ENCODE results near the gene SLC23A3.

The SLC23A3 gene, protein sequence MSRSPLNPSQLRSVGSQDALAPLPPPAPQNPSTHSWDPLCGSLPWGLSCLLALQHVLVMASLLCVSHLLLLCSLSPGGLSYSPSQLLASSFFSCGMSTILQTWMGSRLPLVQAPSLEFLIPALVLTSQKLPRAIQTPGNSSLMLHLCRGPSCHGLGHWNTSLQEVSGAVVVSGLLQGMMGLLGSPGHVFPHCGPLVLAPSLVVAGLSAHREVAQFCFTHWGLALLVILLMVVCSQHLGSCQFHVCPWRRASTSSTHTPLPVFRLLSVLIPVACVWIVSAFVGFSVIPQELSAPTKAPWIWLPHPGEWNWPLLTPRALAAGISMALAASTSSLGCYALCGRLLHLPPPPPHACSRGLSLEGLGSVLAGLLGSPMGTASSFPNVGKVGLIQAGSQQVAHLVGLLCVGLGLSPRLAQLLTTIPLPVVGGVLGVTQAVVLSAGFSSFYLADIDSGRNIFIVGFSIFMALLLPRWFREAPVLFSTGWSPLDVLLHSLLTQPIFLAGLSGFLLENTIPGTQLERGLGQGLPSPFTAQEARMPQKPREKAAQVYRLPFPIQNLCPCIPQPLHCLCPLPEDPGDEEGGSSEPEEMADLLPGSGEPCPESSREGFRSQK

DNA sequence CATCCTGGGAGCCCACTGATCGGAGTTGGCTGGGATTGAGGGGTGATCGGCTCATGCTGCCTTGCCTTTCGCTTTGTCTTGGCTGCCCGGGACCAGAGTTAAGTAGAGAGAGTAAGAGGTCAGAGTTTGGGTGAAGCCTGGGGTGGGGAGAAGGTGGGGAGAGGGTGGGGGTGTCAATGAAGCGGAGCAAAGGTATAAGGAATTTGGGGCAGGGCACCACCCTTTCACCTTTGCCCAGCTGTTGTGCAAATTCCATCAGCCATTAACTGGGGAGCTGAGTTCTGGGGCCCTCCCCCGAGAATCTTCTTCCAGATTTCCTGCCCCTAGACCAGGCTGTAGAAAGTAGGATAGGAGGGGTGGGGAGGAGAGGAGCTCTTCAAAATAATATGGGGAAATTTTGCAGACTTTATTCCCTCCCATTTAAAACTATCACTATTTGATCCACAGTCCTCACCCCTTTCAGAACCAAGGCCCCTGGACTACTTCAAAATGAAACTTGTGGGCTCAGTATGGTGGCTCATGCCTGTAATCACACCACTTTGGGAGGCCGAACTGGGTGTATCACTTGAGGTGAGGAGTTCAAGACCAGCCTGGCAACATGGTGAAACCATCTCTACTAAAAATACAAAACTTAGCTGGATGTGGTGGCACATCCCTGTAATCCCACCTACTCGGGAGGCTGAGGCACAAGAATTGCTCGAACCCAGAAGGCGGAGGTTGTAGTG, at the start of gene SLC23A3:
TSS of gene SLC23A3 (minus strand) at position 100 of the 725 bp plus-strand sequence. CDS start at position 55, 45 bp downstream.
- DNase-seq: no peak

DNA sequence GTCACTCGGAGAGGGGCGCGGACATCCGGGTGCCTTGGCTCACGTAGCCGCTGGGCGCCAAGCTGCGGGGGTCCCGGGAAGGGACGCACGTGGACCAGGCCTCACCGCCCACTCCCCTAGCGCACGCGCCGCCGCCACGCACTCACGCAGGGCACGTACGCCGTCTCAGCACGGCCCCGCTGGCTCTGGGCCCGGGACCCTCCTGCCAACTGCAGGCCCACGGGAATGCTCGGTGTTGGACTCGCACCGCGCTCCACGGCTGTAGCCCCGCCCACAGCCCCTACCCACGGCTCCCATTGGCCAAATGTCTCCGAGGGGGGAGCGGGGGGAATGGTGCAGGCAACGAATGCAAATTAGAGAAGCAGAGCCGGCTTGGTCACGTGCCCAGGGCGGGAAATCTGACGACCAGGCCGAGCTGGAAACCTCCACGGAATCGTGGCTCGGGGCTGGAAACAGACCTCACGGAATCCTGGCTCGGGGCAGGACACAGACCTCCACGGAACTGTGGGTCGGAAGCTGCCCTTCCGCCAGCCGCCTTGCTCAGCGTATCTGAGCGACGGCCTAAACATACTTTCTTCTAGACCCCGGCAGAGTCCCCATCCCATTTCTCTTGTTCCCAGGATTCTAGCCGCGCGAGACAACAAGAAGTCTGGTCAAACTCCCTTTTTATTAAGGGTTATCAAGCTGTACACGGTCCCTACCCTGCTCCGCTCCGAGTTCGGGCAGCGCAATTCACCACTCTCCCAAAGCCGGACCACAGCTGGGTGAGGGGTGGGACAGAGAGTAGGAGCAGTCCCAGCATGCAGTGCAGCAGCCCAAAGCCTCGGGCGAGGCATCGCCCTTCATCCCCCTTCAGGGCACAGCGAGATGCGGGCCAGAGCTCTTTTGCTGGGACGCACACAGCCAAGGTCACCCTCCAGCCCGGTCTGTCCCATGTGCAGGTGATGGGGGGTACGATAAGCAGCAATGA, 49.2 kb upstream of the SLC23A3 start, which contains the start of gene ABCB6:
TSS of gene ABCB6 (minus strand) at position 227 of the 970 bp plus-strand sequence. CDS start 285 bp downstream, outside the sequence.
- DNase-seq: peak; percentile 97

DNA sequence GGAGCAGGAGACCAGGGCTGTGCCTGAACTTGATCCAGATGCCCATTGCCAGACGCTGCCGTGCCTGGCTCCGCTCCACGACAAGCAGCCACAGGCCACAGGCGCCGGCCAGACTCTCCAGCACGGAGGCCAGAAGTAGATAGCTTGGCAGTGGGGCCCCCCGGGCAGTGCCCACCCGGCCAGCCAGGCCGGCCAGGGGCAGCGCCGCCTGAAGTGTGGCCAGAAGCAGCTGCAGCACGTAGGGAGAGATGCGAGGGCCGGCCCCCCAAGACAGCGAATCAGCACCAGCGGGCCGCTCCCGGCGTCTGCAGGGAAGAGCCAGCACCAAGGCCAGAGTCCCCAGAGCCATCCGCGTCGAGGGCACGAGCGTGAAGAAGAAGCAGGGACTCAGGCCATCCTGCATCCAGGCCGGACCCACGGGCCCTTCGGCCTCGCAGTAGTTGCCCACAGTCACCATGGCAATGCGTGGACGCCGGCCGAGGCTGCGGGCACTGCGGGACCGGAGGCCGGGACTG, 48.4 kb upstream of the SLC23A3 start:
- peak; percentile 85 for DNase-seq

DNA sequence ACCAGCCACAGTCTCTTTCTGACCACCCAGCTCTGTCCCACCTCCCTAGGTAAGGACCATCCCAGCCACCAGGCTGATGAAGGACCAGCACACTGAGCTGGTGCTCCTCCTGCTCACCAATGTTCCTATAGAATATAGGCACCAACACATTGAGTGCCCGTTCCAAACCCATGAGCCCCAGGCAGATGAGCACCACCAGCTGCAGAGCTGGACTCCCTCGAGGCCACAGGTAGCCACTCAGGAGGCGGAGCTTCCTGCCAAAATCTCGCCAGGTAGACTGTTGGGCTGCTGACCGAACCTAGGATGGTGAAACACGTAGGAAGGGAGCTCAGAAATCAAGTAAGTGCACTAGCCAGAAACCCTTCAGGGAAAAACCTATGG, 46.7 kb upstream of the SLC23A3 start:
- DNase-seq: no peak

DNA sequence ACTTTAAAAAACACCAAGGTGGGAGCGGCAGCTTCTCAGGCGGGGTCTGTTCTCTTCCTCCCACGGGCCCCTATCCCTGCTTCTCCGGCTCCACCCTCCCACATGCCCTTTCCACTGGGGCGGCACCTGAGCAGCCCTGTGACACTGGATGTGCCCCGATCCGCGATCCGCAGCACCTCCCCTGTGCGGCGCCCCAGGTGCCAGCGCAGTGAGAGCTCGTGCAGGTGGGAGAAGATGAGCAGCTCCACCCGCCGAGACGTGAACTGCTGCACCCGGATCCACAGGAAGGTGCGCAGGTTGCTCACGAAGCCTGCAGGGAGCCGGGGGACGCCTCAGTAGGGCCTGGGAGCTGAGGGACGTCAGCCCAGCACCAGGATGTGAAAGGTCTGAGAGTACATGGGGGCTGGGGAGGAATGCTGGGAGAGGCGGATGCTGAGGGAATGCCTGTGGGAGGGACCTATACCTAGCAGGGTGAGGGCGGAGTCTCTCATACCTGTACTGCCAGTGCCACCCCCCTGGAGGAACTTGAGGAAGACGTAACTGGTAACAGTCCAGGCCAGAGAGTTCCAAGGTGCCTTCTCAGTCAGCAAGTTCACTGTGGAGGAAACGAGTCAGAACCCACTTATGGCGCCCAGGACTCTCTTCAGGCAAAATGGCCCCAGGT, 46.2 kb upstream of the SLC23A3 start:
- DNase-seq: no peak

DNA sequence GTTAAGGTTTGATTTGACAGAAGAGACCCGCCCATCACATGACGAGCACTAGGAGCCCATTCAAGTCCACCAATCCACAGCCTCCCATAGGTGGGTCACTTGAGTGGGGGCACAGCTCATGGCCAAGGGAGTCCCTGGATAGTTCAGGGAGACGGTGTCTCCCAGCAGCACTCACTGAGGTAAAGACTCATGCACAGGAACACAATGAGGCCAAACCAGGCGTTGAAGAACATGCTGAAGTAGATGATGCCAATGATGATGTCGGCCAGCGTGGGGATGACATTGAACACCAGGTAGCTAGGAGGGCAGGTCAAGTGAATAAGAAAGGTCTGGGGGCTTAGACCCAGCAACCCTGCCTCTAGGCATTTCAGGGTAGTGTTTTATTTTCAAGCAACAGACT, 45.0 kb upstream of the SLC23A3 start:
- DNase-seq: no peak

DNA sequence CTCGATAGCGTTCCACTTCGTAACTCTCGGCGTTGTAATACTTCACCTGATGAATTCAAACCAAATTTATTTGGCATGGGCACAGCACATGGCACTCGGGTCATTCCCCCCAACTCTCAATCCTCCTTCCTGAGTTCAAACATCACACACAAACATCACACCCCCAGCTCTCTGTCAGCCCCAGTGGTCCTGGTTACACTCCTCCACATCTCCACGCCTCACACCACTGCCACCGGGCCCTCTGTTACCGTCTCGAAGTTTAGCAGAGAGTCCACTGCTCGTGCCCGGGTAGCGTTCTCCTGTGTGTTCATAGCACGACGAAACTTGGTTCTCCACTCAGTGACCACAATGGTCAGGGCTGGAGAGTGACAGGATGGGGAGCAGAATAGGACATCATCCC, 44.3 kb upstream of the SLC23A3 start:
- DNase-seq: no peak

DNA sequence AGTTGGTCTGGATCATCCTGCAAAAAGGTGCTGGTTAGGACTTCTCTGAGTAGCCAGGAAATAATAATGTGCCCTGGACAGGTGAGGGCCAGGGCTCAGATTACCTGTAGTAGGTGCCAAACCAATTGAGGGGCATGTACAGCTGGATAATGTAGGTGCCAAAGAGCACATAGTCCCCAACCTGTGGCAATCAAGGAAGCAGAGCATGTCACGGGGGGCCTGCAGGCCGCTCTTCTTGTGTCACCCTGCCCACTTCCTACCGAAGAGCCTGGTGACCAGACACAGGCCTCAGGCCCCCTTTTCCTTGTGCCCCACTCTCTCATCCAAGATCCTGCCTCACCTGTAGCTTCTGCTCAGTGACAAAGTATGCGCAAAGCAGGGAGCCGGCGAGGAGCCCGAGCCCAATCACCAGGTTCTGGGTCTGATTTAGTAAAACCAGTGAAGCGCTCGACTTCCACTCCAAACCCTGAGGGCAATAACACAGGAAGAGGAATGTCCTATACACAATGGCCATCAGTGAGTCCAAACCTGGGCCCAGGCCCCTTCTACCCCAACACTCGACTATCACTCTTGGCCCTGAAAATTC, 43.8 kb upstream of the SLC23A3 start:
- DNase-seq: no peak

DNA sequence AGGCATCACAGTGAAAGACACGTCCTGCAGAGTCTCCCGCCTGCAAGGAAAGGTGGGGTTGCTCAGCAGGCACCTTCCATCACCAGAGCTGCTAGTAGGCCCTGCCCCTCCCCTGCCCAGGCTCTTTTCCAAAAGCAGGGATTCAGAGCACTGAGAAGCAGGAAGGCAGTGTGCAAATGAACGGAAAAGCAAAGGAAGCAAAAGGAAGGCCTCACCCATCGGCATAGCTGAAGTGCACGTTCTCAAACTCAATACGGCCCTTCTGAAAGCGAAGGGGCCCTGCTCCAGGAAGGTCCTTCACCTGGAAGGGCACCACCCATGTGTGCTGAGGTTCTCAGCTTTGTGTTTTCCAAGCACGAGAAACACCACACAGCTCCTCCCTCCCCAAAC, 43.2 kb upstream of the SLC23A3 start:
- DNase-seq: no peak

DNA sequence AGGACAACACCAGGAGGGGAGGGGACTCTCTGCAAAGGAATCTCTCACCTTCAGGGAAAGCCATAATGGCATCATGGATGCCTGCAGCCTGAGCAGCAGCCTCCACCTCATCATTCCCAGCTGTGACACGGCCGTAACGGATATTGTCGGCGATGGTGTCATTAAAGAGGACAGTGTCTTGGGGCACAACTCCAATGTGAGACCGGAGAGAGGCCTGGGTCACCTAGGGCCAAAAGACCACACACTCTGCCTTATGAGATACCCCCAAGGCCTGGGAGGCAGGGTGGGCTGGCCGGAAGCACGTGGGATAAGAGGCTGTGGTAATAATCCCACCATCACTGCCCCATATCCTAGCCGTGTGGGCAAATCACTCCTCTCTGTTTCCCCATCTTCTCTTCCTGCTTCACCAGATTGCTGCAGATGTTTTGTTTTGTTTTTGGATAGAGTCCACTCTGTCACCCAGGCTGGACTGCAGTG, 41.1 kb upstream of the SLC23A3 start:
- no peak for DNase-seq

DNA sequence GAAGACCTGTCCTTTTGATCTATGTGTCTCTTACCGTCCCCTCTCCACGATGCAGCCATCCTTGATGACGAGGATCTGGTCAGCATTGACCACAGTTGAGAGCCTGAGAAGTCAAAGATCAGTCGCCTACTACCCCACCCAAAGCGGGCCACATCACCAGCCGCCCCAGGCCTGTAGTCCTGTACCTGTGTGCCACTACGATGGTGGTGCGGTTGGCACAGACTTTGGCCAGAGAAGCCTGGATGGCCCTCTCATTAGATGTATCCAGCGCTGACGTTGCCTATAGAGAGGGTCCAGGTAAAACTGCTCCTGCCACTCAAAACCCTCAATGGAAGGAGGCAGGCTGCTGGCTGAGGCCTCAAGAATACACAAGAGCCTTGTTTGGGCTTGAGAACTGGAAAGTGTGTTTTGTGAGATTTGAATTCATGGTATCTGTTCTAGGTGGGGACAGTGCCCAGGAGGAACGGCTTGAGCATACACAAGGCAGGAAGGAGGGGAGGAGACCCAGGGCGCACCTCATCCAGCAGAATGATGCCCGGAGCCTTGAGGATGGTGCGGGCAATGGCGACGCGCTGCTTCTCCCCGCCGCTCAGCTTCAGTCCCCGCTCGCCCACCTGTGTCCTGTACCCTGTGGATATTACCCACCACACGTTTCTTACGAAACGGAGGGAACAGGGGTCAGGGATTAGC, 40.5 kb upstream of the SLC23A3 start:
- DNase-seq: no peak

DNA sequence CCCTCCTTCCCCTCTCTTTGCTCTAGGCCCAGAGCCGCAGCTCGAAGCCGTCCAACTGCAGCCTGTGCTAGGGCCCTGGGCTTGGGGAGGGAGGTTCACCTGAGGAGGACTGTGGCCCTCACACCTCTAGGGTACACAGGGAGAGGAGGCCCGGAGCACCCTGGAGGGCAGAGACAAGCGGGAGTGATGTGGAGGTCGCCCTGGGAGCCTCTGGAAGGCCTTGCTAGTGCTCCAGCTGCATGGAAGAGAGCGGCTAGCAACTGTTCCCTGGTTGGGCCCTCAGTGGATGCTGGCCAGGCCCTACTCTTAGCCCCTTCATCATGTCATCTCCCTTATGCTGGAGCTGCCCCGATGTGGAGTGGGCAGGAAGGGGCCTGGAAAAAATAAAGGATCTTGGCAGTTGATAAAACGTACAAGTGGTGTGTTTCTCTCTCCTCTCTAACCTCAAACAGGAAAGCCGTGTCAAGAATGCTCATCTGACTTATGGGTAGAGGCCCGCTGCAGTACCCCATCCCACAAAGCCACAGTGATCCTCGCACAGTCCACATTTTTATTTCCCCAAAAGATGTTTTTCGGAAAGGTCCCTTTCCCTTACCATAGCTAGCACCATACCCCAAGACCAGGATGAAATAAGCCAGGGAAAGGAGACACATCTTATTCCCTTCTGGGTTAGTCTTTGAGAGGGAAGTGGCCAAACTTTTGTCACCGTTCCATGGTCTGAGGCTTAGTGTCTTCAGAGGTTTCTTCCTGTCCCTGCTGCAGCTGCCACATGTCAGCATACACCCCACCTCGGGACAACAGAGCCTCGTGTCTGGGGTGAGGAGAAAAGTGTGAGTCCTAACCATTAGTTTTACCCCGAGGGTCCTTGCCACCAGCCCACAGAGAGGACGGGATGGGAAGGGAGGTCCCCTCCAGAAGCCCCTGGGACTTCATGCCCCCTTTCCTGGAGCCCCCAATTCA, 39.7 kb upstream of the SLC23A3 start:
- no peak for DNase-seq

DNA sequence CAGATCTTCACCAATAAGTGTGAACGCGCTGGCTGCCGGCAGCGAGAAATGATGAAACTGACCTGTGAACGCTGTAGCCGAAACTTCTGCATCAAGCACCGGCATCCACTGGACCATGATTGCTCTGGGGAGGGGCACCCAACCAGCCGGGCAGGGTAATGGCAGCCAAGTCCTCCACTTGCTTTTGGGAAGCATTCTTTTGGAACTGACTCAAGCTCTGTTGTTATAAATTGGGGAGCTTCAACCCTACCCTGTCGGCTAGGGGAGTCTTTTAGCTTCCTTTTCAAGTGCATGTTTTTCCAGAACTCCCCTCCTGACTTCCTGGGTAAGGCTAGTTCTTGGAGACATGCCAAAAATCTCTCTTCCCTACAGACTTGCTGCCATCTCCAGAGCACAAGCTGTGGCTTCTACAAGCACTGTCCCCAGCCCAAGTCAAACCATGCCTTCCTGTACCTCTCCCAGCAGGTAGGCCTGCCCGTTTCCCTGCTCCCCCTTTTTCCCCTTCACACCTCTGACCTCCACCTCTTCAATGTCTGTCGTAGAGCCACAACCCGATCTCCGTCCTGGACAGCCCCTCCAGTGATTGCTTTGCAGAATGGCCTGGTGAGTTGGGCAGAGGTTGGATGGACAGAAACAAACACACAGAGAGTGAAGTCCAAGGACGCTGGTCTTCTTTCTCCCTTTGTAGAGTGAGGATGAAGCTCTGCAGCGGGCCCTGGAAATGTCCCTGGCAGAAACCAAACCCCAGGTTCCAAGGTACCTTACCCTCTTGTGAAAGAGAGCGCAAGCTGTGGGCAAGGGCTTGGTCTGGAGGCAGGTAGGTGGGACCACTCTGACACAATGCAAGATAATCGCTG, 38.3 kb upstream of the SLC23A3 start:
- DNase-seq: no peak

DNA sequence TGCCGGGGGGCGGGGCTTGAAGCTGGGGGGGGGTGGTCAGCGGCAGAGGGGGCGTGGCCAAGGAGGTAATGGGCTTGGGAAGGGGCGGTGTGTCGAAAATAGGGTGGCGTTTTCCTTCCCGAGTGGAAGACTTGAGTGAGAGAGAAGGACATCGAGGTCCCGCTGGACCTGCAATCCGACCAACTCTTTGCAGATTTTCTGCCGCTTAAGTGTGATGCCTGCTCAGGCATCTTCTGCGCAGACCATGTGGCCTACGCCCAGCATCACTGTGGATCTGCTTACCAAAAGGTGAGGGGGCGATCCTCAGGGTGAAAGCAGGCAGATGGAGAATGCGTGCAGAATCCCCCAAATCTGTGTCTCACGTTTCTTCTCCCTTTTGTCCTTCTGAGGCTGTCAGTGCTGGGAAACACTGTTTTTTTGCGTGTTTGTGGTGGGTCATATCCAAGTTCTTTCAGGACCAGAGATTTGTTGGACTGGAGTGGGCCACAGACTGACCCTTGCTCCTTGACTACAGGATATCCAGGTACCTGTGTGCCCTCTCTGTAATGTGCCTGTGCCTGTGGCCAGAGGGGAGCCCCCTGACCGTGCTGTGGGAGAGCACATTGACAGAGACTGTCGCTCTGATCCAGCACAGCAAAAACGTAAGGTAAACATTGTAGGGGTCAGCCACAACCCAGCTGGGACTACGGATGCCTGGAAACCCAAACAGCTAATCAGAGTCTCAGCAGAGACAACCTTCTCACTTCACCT, 37.5 kb upstream of the SLC23A3 start:
- no peak for DNase-seq

DNA sequence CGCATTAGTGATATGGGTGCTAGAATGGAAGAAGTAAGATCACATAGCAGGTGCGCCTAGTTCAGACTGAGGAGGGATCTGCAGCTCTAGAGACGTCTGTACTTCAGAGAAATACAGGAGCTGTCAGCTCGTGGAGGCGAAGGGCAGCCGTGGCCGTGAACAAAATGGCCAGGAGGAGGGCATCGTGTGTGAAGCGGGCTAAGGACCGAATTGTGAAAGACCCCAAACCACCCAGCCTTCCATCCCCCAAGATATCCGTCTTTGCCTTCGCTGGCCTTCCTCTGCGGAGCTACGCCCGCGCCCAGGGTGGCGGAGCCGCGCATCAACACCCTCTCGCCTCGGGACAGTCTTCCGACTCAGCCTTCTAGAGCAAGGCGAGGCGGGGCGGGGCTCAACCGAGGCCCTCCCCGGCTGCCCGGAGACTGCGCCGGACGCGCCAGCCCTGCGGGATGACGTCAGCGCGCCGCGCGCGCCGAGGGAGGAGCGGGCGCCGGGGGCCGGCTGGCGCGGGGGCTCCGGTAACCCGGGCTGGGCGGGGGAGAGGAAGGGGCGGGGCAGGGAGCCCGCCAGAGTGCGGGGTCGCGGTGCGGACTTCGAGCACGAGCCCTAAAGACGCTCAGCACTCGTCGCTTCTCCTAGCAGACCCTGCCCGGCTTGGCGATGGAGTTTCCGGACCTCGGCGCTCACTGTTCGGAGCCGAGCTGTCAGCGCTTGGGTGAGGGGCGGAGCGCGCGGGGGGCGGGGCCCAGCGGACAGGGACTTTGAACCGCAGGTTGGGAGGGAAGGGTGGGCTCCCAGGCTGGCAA, 36.7 kb upstream of the SLC23A3 start, which contains the start of gene ZFAND2B:
TSS of gene ZFAND2B (plus strand) at position 455 of the 806 bp plus-strand sequence. CDS start at position 661, 206 bp downstream.
- DNase-seq: peak; percentile 95

DNA sequence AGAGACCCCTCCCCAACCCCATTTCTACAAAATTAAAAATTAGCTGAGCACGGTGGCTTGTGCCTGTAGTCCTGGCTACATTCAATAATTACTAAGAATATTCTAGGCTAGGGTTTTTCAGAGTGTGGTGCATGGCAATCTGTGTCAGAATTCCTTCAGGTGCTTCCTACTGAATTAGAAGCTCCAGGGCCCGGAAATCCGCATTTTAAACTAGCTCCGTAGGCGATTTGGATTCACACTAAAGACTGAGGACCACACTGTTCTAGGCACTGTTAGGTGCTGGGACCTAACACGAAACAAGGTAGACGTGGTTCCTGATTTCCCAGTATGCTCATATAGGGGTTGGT, 36.1 kb upstream of the SLC23A3 start:
- DNase-seq: no peak

DNA sequence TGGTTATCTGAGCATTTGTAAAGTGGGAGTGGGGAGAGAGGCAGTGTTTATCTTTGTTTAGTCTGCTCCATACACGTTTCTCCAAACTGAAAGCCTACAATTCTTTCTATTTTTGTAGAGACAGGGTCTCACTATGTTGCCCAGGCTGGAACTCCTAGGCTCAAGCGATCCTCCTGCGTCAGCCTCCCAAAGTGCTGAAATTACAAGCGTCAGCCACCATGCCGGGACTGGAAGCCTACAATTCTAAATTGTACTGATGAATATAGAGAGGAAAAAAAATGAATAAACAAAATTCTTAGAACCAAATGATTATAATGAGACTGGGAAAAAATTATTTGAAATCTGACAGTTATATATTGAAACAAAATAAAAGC, 35.3 kb upstream of the SLC23A3 start:
- no peak for DNase-seq

Data from midbrain (tissue), 1 donor.